B cell (primary cell): ENCODE results near the gene CFAP90.

Experiments used
- EZH2 ChIP-seq: IDR thresholded peaks from 2 replicates; pipeline ENCODE4 v1.6.1; 2012; ENCODE audit warnings: borderline replicate concordance, low read depth, mild to moderate bottlenecking, moderate library complexity, low read length; ENCODE audit not compliant: insufficient read depth, poor library complexity, severe bottlenecking
- TF ChIP-seq, protein P1 (sequence below): fragments of 200-600 bp; IDR thresholded peaks from one replicate; pipeline ENCODE4 v1.8.0; 2022; ENCODE audit warnings: antibody characterized with exemption, mild to moderate bottlenecking

GRCh38 chr5:7801891-7802614 is 48.9 kb downstream of the CFAP90 start:
- TF ChIP-seq, protein P1, sequence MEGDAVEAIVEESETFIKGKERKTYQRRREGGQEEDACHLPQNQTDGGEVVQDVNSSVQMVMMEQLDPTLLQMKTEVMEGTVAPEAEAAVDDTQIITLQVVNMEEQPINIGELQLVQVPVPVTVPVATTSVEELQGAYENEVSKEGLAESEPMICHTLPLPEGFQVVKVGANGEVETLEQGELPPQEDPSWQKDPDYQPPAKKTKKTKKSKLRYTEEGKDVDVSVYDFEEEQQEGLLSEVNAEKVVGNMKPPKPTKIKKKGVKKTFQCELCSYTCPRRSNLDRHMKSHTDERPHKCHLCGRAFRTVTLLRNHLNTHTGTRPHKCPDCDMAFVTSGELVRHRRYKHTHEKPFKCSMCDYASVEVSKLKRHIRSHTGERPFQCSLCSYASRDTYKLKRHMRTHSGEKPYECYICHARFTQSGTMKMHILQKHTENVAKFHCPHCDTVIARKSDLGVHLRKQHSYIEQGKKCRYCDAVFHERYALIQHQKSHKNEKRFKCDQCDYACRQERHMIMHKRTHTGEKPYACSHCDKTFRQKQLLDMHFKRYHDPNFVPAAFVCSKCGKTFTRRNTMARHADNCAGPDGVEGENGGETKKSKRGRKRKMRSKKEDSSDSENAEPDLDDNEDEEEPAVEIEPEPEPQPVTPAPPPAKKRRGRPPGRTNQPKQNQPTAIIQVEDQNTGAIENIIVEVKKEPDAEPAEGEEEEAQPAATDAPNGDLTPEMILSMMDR = no peak
- no peak for TF ChIP-seq EZH2
